GM19193 (cell line): ENCODE data around the gene TULP1.

ENCODE experiments used
- POLR2A ChIP-seq: IDR thresholded peaks from 4 replicates; pipeline ENCODE4 v1.6.1; 2011; ENCODE audit not compliant: insufficient read depth, insufficient read length; ENCODE audit errors: extremely low read depth

The TULP1 gene

DNA sequence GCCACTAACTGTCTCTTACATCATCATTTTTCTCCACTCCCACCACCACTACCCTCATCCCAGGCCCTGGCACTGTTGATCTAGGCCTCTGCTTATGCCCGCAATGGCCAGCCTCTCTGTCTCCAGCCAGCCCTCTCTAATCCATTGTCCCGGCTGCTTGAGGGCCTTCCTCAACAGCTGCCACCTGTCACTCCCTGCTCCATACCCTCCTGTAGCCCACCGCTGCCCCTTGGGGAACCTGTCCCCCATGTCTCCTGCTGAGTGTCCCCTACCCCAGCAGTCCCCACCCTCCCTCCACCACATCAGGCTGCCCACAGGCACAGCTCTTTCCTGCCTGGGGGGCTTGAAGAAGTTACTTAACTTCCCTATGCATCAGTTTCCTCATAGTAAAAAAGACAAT is 29.2 kb downstream of the TULP1 start:
- no peak for TF ChIP-seq POLR2A

DNA sequence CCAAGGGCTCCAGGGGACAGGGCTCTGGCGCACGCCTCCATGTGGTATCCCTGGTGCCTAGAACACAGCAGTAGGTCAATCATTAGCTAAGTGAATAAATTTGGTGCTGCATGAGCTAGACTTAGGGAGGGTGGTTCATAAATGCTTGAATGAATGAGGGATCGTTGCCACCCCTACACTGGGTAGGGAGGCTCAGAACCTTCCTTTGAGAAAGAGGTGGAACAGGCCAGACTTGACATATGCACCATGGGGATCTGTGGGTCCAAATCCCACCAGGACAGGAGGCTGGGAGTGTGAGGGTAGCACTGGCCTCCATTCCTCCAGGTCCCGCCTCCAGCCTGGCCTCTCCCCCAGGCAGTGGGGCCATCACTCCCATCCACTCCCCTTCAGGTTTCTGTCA is 29.6 kb downstream of the TULP1 start:
- TF ChIP-seq POLR2A, result no peak

- no peak for TF ChIP-seq POLR2A
Observed at GRCh38 chr6:35481226-35481625, 31.5 kb downstream of the TULP1 start.

DNA sequence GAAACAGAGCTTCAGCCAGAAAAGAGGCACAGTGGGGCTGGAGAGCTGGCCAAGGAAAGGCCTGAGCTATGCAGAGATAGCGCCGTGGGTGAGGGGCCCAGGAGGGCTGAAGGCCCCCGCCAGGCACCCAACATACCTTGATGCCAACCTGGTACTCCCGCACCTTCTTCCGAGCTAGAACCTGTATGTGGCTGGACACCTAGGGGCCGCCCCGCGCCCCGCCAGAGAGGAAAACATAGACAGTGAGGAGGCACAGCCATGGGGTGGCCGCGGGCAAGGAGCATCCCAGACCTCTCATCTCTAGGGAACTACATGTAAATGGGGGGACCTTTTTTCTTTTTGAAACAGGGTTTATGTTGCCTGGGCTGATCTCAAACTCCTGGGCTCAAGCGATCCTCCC is 32.5 kb downstream of the TULP1 start:
- TF ChIP-seq POLR2A, result no peak

DNA sequence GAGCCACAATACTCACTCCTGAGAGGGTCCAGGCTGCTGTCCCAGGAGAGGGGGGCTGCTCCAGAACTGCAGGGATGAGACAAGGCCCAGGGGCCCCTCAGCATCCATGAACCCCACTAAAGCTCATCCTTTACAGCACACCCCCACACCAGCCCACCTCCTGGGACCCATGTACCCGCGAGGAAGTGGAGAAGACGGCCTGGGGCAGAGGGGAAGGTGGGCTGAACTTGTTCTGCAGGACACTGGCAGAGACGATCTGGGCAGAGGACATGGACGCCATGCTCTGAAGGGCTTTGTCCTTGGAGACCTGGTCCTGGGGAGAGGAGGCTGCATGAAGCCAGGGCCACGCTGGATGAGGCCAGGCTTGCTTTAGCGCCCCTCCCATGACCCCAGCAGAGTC is 34.4 kb downstream of the TULP1 start:
- TF ChIP-seq POLR2A, result no peak

DNA sequence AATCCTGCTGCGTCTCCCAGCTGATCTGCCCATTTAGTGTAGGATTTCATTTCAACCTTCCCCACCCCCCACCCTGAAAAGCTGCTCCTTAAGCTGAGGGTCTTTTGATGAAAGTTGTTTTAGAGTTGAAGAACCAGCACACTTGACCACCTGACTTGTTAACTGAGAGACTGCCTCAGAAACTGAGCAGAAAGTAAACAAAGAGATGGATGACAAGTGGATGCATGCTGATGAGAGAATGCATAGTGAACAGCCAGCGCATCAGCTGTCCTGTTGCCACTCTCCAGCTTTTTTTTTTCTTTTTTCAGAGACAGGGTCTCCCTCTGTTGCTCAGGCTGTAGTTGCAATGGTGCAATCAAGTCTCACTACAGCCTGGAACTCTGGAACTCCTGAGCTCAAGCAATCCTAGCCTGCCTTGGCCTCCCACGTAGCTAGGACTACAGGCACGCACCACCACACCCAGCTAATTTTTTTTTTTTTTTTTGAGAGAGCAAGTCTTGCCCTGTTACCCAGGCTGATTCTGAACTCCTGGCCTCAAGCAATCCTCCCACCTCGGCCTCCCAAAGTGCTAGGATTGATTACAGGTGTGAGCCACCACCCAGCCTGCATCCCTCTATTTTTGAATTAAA is 35.0 kb downstream of the TULP1 start:
- no peak for TF ChIP-seq POLR2A

GRCh38 chr6:35477028-35477427 is 35.7 kb downstream of the TULP1 start:
- TF ChIP-seq POLR2A, result no peak

- no peak for TF ChIP-seq POLR2A
Observed at GRCh38 chr6:35476004-35476403, 36.7 kb downstream of the TULP1 start.

DNA sequence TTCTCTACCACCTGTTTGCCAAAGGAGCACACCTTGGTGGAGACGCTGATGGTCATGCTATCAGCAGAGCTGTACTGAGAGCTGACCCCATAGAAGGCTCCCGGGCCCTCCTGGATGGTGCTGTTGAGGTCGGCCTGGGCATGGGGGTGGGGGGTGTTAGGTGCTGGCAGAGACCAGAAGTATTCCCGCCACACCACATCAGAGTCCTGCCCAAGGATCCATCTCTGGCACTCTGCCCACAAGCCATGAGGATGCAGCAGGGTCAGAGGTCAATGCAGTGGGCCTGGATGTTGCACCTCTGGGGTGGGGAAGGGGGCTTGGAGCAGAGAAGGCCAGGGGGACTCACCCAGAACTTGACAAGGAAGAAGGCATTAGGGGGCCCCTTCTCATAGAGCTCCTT is 37.1 kb downstream of the TULP1 start:
- no peak for TF ChIP-seq POLR2A

DNA sequence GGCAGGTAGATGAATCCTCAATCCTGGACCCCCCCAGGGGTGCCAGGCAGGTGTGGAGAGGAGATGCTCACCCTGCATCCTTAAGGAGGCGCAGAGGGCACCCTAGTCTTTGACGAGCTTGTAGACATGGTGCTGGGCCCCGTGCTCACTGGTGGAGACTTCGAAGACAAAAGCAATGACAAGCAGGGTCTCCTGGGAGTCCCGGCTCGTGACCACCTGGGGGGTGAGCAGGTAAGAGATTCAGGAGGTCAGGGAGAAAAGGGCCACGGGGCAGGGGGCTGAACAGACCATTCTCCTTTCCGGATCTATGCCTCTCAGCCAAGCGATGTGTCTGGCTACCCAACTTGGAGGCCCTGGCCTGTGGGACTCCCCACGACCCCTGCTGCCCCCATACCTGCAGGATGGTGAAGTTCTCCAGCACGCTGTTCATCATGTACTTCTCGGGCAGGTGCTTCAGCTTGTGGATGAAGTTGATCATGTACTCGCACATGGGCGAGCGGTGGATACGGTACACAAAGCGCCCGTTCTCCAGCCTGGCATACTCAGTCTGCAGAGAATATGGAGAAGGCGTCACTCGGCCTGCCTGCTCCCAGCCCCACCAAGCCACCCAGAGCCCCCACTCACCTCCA is 37.6 kb downstream of the TULP1 start:
- no peak for TF ChIP-seq POLR2A

DNA sequence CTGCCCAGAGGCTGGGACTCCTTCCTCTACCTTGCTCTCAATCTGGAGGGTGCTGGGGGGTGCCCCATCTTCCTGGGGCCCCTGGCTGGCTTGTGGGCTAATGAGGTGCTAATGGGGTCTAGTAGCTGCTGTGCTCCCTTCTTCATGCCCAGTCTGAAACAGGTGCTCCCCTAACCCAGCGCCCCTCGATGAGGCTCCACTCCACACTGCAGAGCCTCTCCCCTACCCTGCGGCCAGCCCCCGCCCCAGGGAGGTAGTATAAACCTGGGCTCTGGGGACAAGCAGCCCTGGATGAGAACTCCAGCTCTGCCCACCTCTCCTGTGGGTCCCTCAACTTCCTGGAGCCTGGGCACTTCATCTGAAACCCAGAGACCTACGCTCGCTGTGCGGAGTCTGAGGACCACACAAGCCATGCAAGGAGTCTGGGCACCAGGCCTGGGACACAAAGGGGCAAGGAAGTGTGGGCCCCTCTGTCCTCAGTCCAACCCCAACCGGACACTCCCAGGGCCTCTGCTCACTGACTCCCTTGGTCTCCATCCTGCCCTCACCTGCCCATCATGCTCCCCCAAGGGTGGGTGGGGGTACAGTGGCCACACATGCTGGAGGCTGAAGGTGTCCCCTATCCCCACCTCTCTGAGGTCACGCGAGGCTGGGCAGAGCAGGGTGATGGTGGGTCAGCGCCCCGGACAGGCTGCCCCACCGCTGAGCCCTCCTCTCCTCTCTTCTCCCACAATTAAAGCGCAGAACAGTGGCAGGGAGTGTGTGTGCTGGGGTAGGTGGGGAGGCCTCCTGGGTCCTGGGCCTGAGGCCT is 38.4 kb downstream of the TULP1 start:
- TF ChIP-seq POLR2A, result peak; percentile 36

GRCh38 chr6:35473850-35474130 is 38.9 kb downstream of the TULP1 start:
- TF ChIP-seq POLR2A, result no peak

GRCh38 chr6:35473075-35473849 is 39.4 kb downstream of the TULP1 start:
- peak; percentile 33 for TF ChIP-seq POLR2A

DNA sequence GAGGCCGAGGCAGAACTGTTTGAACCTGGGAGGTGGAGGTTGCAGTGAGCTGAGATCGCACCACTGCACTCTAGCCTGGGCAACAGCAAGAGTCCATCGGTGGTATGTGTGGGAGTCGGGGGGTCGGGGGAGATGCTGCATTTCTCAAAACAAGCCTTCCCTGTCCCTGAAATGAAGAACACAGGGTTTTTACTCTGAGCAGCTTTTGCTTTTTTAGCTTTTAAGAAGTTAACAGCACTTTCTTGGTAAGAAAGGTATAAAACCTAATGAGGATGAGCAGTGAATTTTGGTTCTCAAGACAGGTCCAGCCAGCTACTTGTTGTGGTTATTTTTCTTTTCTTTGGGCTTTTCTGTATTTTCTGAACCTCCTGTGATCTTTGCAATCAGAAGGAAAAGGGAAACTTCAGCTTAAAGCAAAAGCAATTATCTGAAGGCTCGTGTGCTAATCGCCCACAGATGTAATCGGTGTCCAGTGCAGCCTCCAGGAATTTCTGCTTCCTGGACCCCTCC is 40.8 kb downstream of the TULP1 start:
- TF ChIP-seq POLR2A, result no peak

DNA sequence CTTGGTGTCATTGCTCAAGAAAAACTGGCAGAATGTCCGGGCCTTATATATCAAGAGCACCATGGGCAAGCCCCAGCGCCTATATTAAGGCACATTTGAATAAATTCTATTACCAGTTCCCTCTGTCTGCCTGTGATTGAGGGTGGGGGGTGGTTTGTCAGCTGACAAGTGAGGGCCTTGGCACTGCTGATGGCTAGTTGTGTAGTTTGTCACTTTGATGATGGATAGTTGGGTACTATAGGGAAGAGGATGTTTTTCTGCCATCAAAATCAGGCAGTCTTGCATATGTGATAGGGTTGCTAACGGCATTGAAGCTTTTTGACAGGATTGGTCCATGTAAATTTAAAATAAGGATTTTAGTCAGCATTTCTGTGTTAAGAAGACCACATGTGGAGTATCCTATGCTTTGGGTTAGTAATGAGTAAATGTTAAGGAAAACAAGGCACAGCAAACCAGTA is 42.0 kb downstream of the TULP1 start:
- TF ChIP-seq POLR2A, result peak; percentile 1
